ENCODE results near the gene CAB39L.

GRCh38 chr13:49272296-49272695 lies 171.6 kb downstream of the CAB39L start:
- no peak for TF ChIP-seq CTCF (conservative IDR thresholded peaks at IDR 0.05; ENCODE audit: low read depth in 2 of 2)
- TF ChIP-seq EZH2 (IDR thresholded peaks at IDR 0.05; ENCODE audit: low read depth, unreplicated experiment) = no peak
- TF ChIP-seq REST (IDR thresholded peaks at IDR 0.05; ENCODE audit: unreplicated experiment) = no peak
- no peak for TF ChIP-seq POLR2AphosphoS5 (IDR thresholded peaks at IDR 0.05; ENCODE audit: low read depth)
- TF ChIP-seq EZH2phosphoT487 (IDR thresholded peaks at IDR 0.05; ENCODE audit: unreplicated experiment) = no peak

All from GM23338 (cell line).